ENCODE results near the gene PCDHGA2.
"Not testable (repeated sequence)": the region's sequence is repeated elsewhere in the genome, so short reads cannot be mapped to it uniquely, and the experiment has no call there.

The PCDHGA2 gene

GRCh38 chr5:141338538-141339306 lies at the start of gene PCDHGA2:
PCDHGA2 (plus strand) TSS chr5:141338760.
- no peak for DNase-seq

GRCh38 chr5:141298376-141298775 lies 40.2 kb upstream of the PCDHGA2 start:
- DNase-seq: no peak

- DNase-seq: no peak
Measured at GRCh38 chr5:141303756-141304155, 34.8 kb upstream of the PCDHGA2 start, which contains the start of gene SLC25A2. SLC25A2 (minus strand) TSS chr5:141304049; CDS start chr5:141303865, 184 bp downstream.

- no peak for DNase-seq
Measured at GRCh38 chr5:141306630-141307029, 31.9 kb upstream of the PCDHGA2 start.

GRCh38 chr5:141313711-141314110 lies 24.8 kb upstream of the PCDHGA2 start:
- no peak for DNase-seq

GRCh38 chr5:141316963-141317362 lies 21.6 kb upstream of the PCDHGA2 start:
- DNase-seq: not testable (repeated sequence)

GRCh38 chr5:141319202-141319601 lies 19.4 kb upstream of the PCDHGA2 start:
- no peak for DNase-seq

- DNase-seq: no peak
Measured at GRCh38 chr5:141319699-141320098, 18.9 kb upstream of the PCDHGA2 start.

GRCh38 chr5:141320225-141321169 lies 18.1 kb upstream of the PCDHGA2 start, which contains the start of gene TAF7:
TAF7 (minus strand) TSS chr5:141320784; CDS start chr5:141320044, 740 bp downstream.
- peak; percentile 86 for DNase-seq

- no peak for DNase-seq
Measured at GRCh38 chr5:141322261-141322660, 16.3 kb upstream of the PCDHGA2 start.

- no peak for DNase-seq
Measured at GRCh38 chr5:141326088-141326854, 12.3 kb upstream of the PCDHGA2 start.

- DNase-seq: no peak
Measured at GRCh38 chr5:141328231-141328630, 10.3 kb upstream of the PCDHGA2 start.

GRCh38 chr5:141330299-141331080 lies 8.1 kb upstream of the PCDHGA2 start, which contains the start of gene PCDHGA1:
PCDHGA1 (plus strand) TSS chr5:141330514.
- no peak for DNase-seq

- DNase-seq: not testable (repeated sequence)
Measured at GRCh38 chr5:141332571-141332970, 6.0 kb upstream of the PCDHGA2 start.

- DNase-seq: not testable (repeated sequence)
Measured at GRCh38 chr5:141340781-141341354, 2.3 kb downstream of the PCDHGA2 start.

GRCh38 chr5:141342773-141343172 lies 4.2 kb downstream of the PCDHGA2 start:
- DNase-seq: no peak

- DNase-seq: no peak
Measured at GRCh38 chr5:141343242-141343952, 4.8 kb downstream of the PCDHGA2 start, which contains the start of gene PCDHGA3. PCDHGA3 (plus strand) TSS chr5:141343829; CDS start chr5:141344034, 205 bp downstream.

GRCh38 chr5:141343953-141344463 lies 5.4 kb downstream of the PCDHGA2 start:
- no peak for DNase-seq

GRCh38 chr5:141345327-141345726 lies 6.8 kb downstream of the PCDHGA2 start:
- no peak for DNase-seq

GRCh38 chr5:141346017-141346416 lies 7.5 kb downstream of the PCDHGA2 start:
- not testable (repeated sequence) for DNase-seq

Measured in NCI-H1092 (cell line).